Activated naive CD8-positive, alpha-beta T cell (primary cell): ENCODE data around the gene COL18A1.
"Not testable (repeated sequence)": the region's sequence is repeated elsewhere in the genome, so short reads cannot be mapped to it uniquely, and the experiment has no call there.

ENCODE experiments used
- H3K27ac Mint-ChIP-seq: one replicate; pipeline ENCODE4 v1.8.0; 2021; ENCODE audit warnings: mixed read lengths
- H3K27me3 Mint-ChIP-seq: one replicate; pipeline ENCODE4 v1.8.0; 2021; ENCODE audit warnings: mixed read lengths
- H3K36me3 Mint-ChIP-seq: one replicate; pipeline ENCODE4 v1.8.0; 2021; ENCODE audit warnings: mixed read lengths
- H3K4me1 Mint-ChIP-seq: one replicate; pipeline ENCODE4 v1.8.0; 2021; ENCODE audit warnings: low read depth, mixed read lengths
- H3K4me3 Mint-ChIP-seq: one replicate; pipeline ENCODE4 v1.8.0; 2021; ENCODE audit warnings: mild to moderate bottlenecking, mixed read lengths
- H3K9me3 Mint-ChIP-seq: one replicate; pipeline ENCODE4 v1.8.0; 2021; ENCODE audit warnings: low read depth, mixed read lengths

Gene COL18A1

DNA sequence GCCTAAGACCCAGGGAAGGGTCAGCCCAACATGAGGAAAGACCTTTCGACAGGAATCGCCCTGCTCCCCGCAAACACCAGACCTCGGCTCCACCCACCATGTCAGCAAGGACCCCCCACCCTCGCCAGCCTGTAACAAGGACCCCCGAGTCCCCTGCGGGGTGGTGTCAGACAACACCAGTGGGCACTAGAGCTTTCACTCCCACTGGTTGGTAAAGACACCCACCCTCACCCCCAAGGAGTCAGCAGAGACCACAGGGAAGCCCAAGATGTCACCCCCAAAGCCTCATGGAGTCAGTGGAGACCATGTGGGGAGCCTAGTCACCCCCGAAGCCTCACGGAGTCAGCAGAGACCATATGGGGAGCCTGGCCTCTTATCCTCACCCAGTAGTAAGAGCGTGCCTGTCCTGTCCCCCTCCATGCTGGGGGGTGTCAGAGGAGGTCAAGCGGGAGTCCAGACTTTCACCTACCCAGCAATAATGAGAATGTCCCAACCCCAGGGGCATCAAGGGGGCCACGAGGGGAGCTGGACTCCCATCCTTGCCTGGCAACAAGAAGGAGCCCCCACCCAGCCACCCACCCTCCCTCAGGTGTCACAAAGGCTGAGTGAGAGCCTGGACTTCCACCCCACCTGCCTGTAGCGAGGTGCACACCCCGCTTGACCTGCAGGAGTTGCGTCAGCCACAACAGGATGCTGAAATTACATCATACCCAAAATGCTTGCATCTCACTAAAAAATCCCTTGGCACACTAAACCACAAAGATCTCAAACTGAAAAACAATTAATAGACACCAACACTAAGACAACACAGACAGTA, 112.5 kb downstream of the COL18A1 start:
- peaks cover 29% of the 10 kb centered on the region for H3K9me3 Mint-ChIP-seq
- H3K36me3 Mint-ChIP-seq: peaks cover 46% of the 10 kb centered on the region
- no peaks in the 10 kb centered on the region for H3K27me3 Mint-ChIP-seq
- no peak overlapping the region for H3K4me3 Mint-ChIP-seq
- H3K27ac Mint-ChIP-seq: peak overlapping the region; percentile 41
- H3K4me1 Mint-ChIP-seq: peaks cover 6% of the 10 kb centered on the region

DNA sequence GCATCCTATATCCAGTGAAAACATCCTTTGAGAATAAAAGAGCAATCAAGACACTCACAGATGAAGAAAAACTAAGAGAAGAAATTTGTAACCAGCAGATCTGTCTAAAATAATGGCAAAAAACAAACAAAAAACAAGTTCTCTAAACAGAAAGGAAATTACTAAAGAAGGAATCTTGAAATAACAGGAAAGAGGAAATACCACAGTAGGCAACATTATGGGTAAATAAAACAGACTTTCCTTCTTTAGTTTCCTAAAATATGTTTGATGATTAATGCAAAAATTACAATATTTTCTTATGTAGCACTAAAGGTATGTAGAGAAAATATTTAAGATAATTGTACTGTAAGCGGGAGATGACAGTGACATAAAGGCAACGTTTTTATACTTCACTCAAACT, 113.8 kb downstream of the COL18A1 start:
- H3K9me3 Mint-ChIP-seq: peaks cover 29% of the 10 kb centered on the region
- no peaks in the 10 kb centered on the region for H3K27me3 Mint-ChIP-seq
- peaks cover 6% of the 10 kb centered on the region for H3K4me1 Mint-ChIP-seq
- H3K4me3 Mint-ChIP-seq: no peak overlapping the region
- H3K36me3 Mint-ChIP-seq: peaks cover 48% of the 10 kb centered on the region
- H3K27ac Mint-ChIP-seq: no peak overlapping the region

DNA sequence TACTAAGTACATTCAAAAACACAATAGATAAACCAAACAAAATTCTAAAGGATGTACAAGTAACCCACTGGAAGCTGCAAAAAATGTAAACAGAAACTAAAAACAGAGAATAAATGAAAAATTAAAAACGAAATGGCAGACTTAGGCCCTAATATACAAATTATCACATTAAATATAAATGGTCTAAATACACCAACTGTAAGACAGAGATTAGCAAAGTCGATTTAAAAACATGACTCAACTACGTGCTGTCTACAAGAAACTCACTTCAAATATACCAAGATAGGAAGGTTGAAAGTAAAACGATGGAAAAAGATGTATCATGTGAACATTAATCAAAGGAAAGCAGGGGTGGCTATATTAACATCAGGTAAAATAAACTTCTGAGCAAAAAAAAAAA, 114.2 kb downstream of the COL18A1 start:
- Mint-ChIP-seq H3K9me3 (peaks cover 29% of the 10 kb centered on the region), H3K4me1 (peaks cover 6% of the 10 kb centered on the region), H3K36me3 (peaks cover 46% of the 10 kb centered on the region), H3K4me3 (no peak overlapping the region), H3K27ac (no peak overlapping the region), H3K27me3 (no peaks in the 10 kb centered on the region)

DNA sequence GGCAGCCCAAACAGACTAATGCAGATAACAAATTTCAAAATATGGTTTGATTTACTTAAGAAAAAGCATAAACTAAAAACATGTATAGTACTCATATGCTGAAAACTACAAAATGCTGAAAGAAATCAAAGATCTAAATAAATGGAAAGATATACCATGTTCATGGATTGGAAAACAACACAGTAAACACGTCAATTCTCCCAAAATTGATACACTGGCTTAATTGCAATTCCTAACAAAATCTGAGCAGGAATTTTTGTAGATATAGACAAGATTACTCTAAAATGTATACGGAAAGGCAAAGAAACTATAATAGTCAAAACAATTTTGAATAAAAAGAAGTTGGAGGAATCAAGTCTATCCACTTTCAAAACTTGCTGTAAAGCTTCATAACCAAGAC, 116.3 kb downstream of the COL18A1 start:
- no peak overlapping the region for H3K4me3 Mint-ChIP-seq
- H3K27ac Mint-ChIP-seq: no peak overlapping the region
- H3K36me3 Mint-ChIP-seq: peaks cover 46% of the 10 kb centered on the region
- peaks cover 29% of the 10 kb centered on the region for H3K9me3 Mint-ChIP-seq
- H3K27me3 Mint-ChIP-seq: no peaks in the 10 kb centered on the region
- H3K4me1 Mint-ChIP-seq: peaks cover 6% of the 10 kb centered on the region

DNA sequence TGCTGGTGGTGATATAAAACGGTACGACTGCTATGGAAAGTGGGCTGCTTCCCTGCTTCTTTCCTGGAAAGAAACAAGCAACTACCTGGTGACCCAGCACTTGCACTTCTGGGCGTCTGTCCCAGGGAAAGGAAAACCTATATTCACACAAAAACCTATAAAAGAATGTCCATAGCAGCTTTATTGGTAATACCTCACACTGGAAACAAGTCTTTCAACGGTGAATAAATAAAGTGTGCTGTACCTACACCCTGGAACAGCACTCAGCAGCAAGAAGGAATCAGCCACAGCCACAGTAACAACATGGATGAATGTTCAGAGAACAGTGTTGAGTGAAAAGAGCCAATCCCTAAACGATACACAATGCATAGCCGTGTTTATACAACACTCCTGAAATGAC, 117.4 kb downstream of the COL18A1 start:
- Mint-ChIP-seq H3K4me3 (no peak overlapping the region), H3K27ac (no peak overlapping the region), H3K27me3 (no peaks in the 10 kb centered on the region), H3K4me1 (peaks cover 6% of the 10 kb centered on the region), H3K36me3 (peaks cover 46% of the 10 kb centered on the region), H3K9me3 (peaks cover 29% of the 10 kb centered on the region)

DNA sequence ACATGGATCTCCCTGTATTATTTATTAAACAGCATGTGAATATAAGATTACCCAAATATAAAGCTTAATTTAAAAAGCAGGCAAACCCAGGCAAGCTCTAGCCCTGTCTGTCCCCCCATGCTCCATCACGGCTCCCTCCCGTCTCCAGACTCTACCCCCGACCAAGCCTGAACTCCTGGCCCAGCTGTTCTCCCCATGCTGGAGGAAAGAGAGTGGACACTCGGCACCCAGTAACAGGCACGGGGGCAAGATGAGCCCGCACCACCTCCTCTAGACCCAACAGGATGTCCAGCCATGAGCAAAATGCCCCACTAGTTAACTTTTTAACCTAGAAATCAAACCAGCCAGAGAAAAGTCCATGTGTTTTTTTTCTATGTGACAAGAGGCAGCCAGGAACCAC, 118.0 kb downstream of the COL18A1 start:
- H3K9me3 Mint-ChIP-seq: peaks cover 29% of the 10 kb centered on the region
- no peak overlapping the region for H3K4me3 Mint-ChIP-seq
- no peaks in the 10 kb centered on the region for H3K27me3 Mint-ChIP-seq
- no peak overlapping the region for H3K27ac Mint-ChIP-seq
- peaks cover 3% of the 10 kb centered on the region for H3K4me1 Mint-ChIP-seq
- H3K36me3 Mint-ChIP-seq: peaks cover 43% of the 10 kb centered on the region

DNA sequence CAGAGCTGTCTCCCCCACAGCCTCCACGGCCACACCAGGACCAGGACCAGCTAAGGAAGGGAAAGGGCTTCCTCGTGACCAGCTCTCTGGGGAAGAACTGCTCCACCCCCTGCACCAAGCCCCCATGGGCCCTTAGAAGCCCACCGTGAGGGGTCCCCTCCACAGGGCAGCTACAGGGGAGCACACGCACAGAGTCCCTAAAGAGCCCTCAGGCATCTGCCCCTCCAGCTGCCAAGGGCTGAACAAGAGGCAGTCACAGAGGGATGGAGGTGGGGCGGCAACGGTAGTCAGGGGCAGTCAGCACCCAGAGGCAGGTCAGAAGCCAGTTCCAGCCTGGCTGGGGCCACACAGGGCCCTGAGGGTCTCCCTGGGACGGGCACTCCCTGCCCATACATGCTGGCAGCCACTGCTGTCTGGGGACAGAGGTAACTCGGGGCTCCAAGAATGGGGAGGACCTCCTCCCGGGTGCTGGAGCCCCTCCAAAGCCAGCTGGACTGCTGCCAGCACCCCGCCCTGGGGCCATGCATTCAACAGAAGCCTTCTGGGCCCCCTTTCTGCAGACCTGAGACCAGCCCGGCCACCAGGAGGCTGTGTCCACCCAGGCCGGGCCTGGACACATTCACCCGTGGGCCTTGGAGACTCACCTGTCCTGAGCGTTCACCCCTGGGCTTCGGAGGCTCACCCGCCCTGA, 118.6 kb downstream of the COL18A1 start:
- no peak overlapping the region for H3K4me3 Mint-ChIP-seq
- peaks cover 2% of the 10 kb centered on the region for H3K4me1 Mint-ChIP-seq
- no peak overlapping the region for H3K27ac Mint-ChIP-seq
- peaks cover 26% of the 10 kb centered on the region for H3K9me3 Mint-ChIP-seq
- peaks cover 38% of the 10 kb centered on the region for H3K36me3 Mint-ChIP-seq
- no peaks in the 10 kb centered on the region for H3K27me3 Mint-ChIP-seq

DNA sequence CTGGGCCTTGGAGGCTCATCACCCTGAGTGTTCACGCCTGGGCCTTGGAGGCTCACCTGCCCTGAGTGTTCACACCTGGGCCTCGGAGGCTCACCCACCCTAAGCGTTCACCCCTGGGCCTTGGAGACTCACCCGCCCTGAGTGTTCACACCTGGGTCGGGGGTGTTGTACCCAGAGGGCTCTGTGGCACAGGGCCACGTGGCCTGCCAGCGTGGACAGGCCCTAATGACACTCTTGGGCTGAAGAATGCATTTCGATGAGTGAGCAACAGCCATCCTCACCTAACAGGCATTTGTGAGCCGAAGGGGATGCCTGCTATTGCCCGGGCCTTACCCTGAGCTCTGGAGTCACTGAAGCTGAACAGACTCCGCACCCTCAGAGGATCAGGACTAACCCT, 119.8 kb downstream of the COL18A1 start:
- peaks cover 26% of the 10 kb centered on the region for H3K36me3 Mint-ChIP-seq
- peaks cover 14% of the 10 kb centered on the region for H3K9me3 Mint-ChIP-seq
- no peaks in the 10 kb centered on the region for H3K27me3 Mint-ChIP-seq
- no peak overlapping the region for H3K27ac Mint-ChIP-seq
- H3K4me1 Mint-ChIP-seq: no peaks in the 10 kb centered on the region
- no peak overlapping the region for H3K4me3 Mint-ChIP-seq

DNA sequence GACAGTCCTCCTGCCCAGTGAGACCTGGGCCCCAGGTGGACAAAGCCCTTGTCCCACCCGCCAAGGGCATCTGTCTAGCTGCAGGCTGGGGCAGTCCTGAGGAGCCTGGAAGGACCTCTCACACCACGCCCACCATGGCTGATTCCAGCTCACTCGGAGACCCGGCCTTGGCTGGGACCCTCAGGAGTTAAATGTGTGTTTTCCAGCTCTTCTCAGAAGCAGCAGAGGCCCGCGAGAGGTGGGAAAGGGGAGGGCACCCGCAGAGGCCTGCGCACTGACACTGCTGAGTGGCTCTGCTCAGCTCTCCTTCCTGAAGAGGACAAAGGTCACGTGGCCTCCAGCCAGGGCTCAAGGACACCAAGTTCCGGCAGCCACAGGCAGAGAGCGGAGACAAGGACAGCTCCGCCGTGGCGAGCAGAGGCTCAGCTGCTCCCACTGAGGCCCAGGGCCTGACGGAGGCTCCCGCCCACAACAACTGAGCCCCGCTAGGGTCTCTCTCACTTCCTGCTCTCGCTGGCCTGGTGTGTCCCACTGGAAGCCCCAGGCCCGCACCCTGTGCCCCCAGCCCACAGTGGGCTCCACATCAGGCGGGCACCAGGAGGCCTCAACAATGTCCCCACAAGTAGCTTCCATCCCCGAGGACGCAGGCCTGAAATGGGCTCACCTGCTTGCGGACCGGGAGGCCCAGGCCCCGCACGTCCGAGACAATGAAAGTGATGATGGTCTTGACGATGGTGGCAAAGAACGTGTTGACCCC, 120.4 kb downstream of the COL18A1 start:
- Mint-ChIP-seq H3K4me3 (no peak overlapping the region), H3K27ac (no peak overlapping the region), H3K27me3 (no peaks in the 10 kb centered on the region), H3K36me3 (peaks cover 20% of the 10 kb centered on the region), H3K9me3 (peaks cover 8% of the 10 kb centered on the region), H3K4me1 (no peaks in the 10 kb centered on the region)

DNA sequence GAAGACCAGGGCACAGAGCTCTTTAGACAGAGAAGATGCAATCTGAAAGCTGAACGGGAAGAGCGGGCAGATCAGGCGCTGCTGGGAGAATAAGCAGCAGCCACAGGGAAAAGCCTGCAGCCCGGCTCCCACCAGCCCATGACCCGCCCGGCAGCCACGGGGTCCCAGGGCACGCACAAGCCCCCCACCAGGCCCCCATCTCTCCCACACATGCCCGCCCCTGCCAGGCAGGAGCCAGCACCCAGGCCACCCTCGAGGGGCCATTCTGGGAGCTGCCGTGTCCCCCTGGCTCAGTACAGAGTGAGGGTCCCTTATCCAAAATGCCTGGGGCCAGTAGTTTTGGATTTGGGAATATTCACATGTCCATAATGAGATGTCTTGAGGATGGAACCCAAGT, 120.9 kb downstream of the COL18A1 start:
- no peaks in the 10 kb centered on the region for H3K27me3 Mint-ChIP-seq
- no peaks in the 10 kb centered on the region for H3K4me1 Mint-ChIP-seq
- no peak overlapping the region for H3K4me3 Mint-ChIP-seq
- H3K36me3 Mint-ChIP-seq: peaks cover 18% of the 10 kb centered on the region
- H3K27ac Mint-ChIP-seq: no peak overlapping the region
- H3K9me3 Mint-ChIP-seq: peaks cover 8% of the 10 kb centered on the region

DNA sequence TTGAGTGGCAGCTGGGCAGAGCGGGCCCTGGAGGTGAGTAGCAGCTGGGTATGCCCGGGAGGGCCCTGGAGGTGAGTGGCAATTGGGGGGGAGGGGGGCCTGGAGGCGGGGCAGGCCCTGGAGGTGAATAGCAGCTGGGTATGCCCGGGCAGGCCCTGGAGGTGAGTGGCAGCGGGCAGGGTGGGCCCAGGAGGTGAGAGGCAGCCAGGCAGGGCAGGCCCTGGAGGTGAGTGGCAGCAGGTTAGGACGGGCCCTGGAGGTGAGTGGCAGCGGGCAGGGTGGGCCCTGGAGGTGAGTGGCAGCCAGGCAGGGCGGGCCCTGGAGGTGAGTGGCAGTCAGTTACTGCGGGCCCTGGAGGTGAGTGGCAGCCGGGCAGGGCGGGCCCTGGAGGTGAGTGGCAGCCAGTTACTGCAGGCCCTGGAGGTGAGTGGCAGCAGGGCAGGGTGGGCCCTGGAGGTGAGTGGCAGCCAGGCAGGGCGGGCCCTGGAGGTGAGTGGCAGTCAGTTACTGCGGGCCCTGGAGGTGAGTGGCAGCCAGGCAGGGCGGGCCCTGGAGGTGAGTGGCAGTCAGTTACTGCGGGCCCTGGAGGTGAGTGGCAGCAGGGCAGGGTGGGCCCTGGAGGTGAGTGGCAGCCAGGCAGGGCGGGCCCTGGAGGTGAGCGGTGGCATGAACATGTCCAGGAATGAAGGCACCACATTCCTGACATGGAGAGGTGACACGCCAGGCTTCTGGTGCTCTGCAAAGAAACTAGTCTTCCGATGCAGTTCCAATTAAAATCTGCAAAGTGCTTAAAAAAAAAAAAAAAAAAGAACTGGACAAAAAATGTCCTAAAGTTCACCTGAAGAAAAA, 122.4 kb downstream of the COL18A1 start:
- not testable (repeated sequence) for H3K4me1 Mint-ChIP-seq, H3K27ac Mint-ChIP-seq, H3K9me3 Mint-ChIP-seq, H3K27me3 Mint-ChIP-seq, H3K4me3 Mint-ChIP-seq, H3K36me3 Mint-ChIP-seq

DNA sequence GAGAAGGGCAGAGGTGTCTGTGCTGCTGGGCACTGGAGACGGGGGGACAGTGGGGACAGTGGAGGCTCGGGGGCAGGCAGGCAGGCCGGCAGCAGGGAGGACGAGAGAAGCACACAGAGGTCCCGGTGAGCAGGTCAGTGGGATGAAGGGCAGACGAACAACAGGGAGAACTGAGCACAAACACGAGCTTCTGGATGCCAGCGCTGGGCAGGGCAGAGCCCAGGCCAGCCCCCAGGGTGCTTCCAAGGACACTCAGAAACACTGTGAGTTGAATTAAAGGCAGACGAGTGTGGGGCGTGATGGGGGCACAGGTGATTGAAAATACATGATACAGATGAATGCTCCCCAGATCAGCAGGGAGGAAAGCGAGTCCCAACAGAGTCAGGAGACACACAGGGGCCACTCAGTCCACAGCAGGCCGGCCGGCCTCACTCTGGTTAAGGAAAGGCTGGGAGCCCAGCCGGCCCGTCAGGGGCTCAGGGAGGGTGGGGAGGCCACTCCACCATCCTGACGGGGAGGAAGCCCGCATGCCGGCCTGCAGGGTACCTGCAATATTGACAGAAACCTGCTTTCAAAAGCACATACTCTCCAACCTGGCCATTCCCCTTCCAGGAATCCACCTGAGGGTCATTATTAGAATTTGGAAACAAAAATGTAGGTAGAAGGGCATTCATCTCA, 123.2 kb downstream of the COL18A1 start:
- Mint-ChIP-seq H3K36me3 (no peaks in the 10 kb centered on the region), H3K9me3 (no peaks in the 10 kb centered on the region), H3K4me1 (peaks cover 5% of the 10 kb centered on the region), H3K27ac (no peak overlapping the region), H3K4me3 (no peak overlapping the region), H3K27me3 (no peaks in the 10 kb centered on the region)

DNA sequence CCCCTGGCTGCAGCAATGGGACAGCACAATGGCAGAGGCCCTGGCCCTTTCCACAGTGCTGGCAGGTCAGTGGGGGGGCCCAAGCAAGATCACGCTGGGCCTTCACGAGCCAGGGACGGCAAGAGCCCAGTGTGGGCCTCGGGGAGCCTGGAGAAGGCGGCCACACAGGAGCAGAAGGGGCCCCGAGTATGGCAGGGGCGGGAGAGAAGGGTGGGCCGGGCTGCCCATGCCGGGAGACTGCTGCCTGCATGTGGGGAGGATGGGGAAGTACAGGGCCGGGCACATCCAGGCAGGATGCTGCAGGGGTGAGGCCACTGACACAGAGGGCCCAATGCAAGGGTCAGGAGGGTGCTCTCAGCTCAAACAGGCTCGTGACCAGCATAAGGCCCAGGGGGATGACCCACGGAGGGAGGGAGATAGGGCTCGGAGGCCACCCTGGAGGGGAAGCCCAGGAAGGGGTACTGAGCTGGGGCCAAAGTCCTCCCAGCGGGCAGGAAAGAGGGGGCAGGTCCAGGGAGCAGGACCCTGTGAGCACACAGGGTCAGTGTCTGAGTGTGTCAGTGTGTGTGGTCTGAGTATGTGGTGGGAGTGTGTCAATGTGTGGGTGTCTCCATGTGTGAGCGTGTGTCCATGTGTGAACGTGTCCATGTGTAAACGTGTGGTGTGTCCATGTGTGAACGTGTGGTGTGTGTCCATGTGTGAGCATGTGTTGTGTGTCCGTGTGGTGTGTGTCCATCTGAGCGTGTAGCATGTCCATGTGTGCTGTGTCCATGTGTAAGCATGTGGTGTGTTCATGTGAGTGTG, 124.2 kb downstream of the COL18A1 start:
- Mint-ChIP-seq H3K27ac (no peak overlapping the region), H3K9me3 (no peaks in the 10 kb centered on the region), H3K4me1 (peaks cover 5% of the 10 kb centered on the region), H3K4me3 (no peak overlapping the region), H3K36me3 (no peaks in the 10 kb centered on the region), H3K27me3 (no peaks in the 10 kb centered on the region)
